ENCODE data around the gene YTHDF1. TPM values are rescaled to one million over a fixed set of nuclear protein-coding genes. Genes with fewer than 3 reads are reported as not detected.

The YTHDF1 gene
- total RNA-seq, 1 experiment from 2014 or later: 93.4 TPM

DNA sequence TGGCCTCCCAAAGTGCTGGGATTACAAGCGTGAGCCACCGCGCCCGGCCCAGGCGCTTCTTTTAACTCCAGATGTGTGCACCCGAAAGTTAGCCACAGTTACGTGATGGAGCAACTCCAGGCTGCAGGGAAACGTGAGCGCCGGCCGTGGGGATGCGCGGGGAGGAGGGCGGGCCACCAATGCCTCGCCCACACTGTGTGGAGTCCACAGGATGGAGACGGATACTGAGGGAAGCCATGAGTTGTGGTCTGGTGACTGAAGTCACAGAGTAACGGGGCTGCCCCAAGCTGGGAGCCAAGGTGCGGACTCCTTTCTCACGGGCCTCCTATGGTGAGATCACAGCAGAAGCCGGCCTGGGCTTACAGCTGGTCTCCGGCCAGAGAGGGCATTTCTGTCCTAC, 23.2 kb downstream of the YTHDF1 start:
- Mint-ChIP-seq H3K27me3 (ENCODE audit: unreplicated experiment) (peaks cover 23% of the 10 kb centered on the region), H3K36me3 (ENCODE audit: insufficient read depth, unreplicated experiment) (peaks cover 40% of the 10 kb centered on the region), H3K4me1 (ENCODE audit: low read depth, unreplicated experiment) (peaks cover 25% of the 10 kb centered on the region), H3K27ac (ENCODE audit: unreplicated experiment) (no peak overlapping the region), H3K9me3 (ENCODE audit: low read depth, unreplicated experiment) (no peaks in the 10 kb centered on the region), H3K4me3 (ENCODE audit: low read depth, unreplicated experiment) (no peak overlapping the region)
- CTCF ChIA-PET: interaction anchor here (0.6 to 0.9 kb wide), 3 partner anchors 11 to 28 kb away, joined by 3 to 6 read pairs (median 3); no protein-coding TSS in a partner anchor
- DNase-seq: no peak
- TF ChIP-seq, protein P1, sequence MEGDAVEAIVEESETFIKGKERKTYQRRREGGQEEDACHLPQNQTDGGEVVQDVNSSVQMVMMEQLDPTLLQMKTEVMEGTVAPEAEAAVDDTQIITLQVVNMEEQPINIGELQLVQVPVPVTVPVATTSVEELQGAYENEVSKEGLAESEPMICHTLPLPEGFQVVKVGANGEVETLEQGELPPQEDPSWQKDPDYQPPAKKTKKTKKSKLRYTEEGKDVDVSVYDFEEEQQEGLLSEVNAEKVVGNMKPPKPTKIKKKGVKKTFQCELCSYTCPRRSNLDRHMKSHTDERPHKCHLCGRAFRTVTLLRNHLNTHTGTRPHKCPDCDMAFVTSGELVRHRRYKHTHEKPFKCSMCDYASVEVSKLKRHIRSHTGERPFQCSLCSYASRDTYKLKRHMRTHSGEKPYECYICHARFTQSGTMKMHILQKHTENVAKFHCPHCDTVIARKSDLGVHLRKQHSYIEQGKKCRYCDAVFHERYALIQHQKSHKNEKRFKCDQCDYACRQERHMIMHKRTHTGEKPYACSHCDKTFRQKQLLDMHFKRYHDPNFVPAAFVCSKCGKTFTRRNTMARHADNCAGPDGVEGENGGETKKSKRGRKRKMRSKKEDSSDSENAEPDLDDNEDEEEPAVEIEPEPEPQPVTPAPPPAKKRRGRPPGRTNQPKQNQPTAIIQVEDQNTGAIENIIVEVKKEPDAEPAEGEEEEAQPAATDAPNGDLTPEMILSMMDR (IDR thresholded peaks at IDR 0.05; ENCODE audit: unreplicated experiment): no peak
- intact Hi-C loops (cut with micrococcal nuclease; ENCODE audit: unreplicated experiment): no loop called here
- BruUV-seq (replicated peaks): no TSS peak

DNA sequence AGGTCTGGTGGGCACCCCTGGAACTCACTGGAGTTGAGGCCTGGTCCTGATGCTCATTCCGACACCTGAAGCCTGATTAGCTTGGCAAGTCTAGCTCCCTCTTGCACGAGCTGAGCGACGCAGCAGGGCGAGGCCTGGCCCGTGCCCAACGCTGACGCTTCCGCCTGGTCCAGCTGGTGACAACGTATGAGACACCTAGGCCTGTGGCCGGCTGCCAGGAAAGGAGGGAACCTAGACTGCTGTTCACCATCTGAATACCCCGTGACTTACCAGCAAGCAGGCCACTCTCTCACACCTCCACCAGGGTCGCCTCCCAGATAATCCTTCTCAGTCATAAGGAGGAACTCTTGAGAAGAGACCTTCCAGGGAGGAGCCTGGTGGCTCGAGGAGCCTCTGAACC, 24.5 kb downstream of the YTHDF1 start:
- intact Hi-C loops (cut with micrococcal nuclease; ENCODE audit: unreplicated experiment): no loop called here
- CTCF ChIA-PET: interaction anchor here (0.8 to 1.4 kb wide), 7 partner anchors 9 to 219 kb away, joined by 3 to 9 read pairs (median 3); partner anchors contain the start of gene YTHDF1
- peaks cover 27% of the 10 kb centered on the region for H3K36me3 Mint-ChIP-seq (ENCODE audit: insufficient read depth, unreplicated experiment)

DNA sequence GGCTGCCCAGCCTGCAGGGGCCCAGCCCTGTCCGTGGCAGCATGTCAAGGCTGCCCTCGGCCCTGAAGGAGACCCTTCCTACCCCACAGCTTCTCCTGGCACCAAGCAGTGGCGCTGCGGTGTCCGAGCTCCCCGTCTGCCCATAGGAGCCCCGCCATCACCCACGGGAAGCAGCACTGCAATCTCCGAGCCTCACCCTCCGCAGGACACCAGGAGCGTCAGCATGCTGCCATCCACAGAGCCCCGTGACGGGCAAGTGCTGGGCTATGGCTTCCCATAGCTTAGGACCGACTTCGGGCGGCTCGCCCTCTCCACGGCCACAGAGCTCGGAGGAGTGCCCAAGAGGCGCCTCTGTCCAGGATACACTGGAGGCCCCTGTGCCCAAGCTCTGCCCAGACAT, 25.1 kb downstream of the YTHDF1 start:
- intact Hi-C loops (cut with micrococcal nuclease; ENCODE audit: unreplicated experiment): no loop called here
- H3K4me1 Mint-ChIP-seq (ENCODE audit: low read depth, unreplicated experiment): peaks cover 11% of the 10 kb centered on the region
- no peak for DNase-seq
- TF ChIP-seq, protein P1 (IDR thresholded peaks at IDR 0.05; ENCODE audit: unreplicated experiment): no peak
- H3K27me3 Mint-ChIP-seq (ENCODE audit: unreplicated experiment): peaks cover 23% of the 10 kb centered on the region
- H3K9me3 Mint-ChIP-seq (ENCODE audit: low read depth, unreplicated experiment): no peaks in the 10 kb centered on the region
- no TSS peak for BruUV-seq (replicated peaks)
- no peak overlapping the region for H3K4me3 Mint-ChIP-seq (ENCODE audit: low read depth, unreplicated experiment)
- CTCF ChIA-PET: interaction anchor here (0.8 to 1.4 kb wide), 6 partner anchors 9 to 218 kb away, joined by 3 to 9 read pairs (median 4); partner anchors contain the start of gene YTHDF1
- peaks cover 21% of the 10 kb centered on the region for H3K36me3 Mint-ChIP-seq (ENCODE audit: insufficient read depth, unreplicated experiment)
- H3K27ac Mint-ChIP-seq (ENCODE audit: unreplicated experiment): peak overlapping the region; percentile 82

More for the DNA sequence above, 24.5 kb downstream of the YTHDF1 start:
- peak; percentile 99 for DNase-seq
- Mint-ChIP-seq H3K27ac (ENCODE audit: unreplicated experiment) (peak overlapping the region; percentile 82), H3K9me3 (ENCODE audit: low read depth, unreplicated experiment) (no peaks in the 10 kb centered on the region), H3K4me1 (ENCODE audit: low read depth, unreplicated experiment) (peaks cover 12% of the 10 kb centered on the region), H3K27me3 (ENCODE audit: unreplicated experiment) (peaks cover 23% of the 10 kb centered on the region), H3K4me3 (ENCODE audit: low read depth, unreplicated experiment) (peak overlapping the region; percentile 38)
- BruUV-seq (replicated peaks): no TSS peak
- TF ChIP-seq, protein P1 (IDR thresholded peaks at IDR 0.05; ENCODE audit: unreplicated experiment): no peak

DNA sequence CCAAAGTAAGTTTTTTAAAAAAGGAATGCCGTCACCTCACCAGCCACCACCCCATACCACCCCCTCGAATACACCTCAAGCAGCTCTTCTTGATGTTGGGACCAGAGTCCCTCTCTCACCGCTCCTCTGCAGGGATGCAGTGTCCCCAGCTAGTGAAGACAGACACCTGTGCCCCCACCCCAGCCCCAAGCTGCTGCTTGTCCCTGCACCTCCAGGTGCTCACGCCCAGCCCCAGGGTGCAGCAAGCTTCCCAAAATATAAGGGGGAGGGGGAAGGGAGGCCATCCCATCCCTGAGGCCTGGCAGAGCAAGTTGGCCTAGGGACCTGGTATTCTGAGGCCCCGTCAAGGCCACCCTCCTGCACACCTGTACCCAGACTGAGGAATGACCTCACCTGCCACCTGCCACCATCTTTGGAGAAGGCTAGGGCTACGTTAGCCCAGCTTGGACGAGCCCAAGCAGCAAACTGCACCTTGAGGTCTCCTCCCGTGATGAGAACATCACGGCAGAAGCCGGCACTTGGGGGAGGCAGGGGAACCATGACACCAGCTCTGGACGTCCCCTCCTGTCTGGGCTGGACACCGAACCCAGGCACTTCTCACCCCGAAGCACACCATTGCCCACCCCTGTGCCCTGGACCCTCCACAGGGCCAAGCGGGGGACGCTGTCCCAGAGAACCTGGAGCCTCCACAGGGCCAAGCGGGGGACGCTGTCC, 25.9 kb downstream of the YTHDF1 start:
- BruUV-seq (replicated peaks): no TSS peak
- DNase-seq: no peak
- peaks cover 11% of the 10 kb centered on the region for H3K4me1 Mint-ChIP-seq (ENCODE audit: low read depth, unreplicated experiment)
- H3K36me3 Mint-ChIP-seq (ENCODE audit: insufficient read depth, unreplicated experiment): peaks cover 13% of the 10 kb centered on the region
- peaks cover 23% of the 10 kb centered on the region for H3K27me3 Mint-ChIP-seq (ENCODE audit: unreplicated experiment)
- CTCF ChIA-PET: no interaction called here
- no peaks in the 10 kb centered on the region for H3K9me3 Mint-ChIP-seq (ENCODE audit: low read depth, unreplicated experiment)
- TF ChIP-seq, protein P1 (IDR thresholded peaks at IDR 0.05; ENCODE audit: unreplicated experiment): no peak
- H3K4me3 Mint-ChIP-seq (ENCODE audit: low read depth, unreplicated experiment): no peak overlapping the region
- intact Hi-C loops (cut with micrococcal nuclease; ENCODE audit: unreplicated experiment): no loop called here
- H3K27ac Mint-ChIP-seq (ENCODE audit: unreplicated experiment): no peak overlapping the region
